ENCODE results near the gene LAMC2. TPM values are rescaled to one million over a fixed set of nuclear protein-coding genes. Genes with fewer than 3 reads are reported as not detected.

Gene LAMC2
- total and polyA plus RNA-seq, 2 of the 8 experiments (the other 6 are each of a cell fraction or from before 2014, with no cell fraction given) = 4.6 to 12.9 TPM

DNA sequence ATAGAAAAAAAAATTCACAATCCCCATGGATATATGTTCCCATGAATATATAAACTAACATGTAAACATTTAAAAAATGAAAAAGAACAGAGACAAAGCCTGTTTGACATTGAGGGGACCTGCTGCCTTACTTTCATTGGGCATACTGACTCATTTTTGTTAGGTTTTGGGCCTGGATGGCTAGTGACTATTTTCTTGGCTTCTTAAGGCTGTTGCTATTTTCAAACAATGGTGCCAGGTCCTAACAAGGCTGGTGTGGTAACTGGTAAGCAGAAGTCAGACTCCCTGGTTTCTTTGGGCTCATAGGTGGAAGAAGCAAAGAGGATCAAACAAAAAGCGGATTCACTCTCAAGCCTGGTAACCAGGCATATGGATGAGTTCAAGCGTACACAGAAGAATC lies 51.0 kb downstream of the LAMC2 start:
- Histone ChIP-seq H2BK15ac (ENCODE audit: low read length) (no peak overlapping the region), H2BK5ac (ENCODE audit: low read depth, low read length) (no peak overlapping the region), H3K4me2 (ENCODE audit: insufficient read depth in 1 of 2, low read depth in 2 of 2, low read length in 2 of 2) (no peak overlapping the region), H2AFZ (ENCODE audit: low read length) (no peak overlapping the region), H3K23ac (ENCODE audit: insufficient read length) (no peak overlapping the region), H3K79me1 (ENCODE audit: low read depth, low read length) (no peaks in the 10 kb centered on the region), H3K56ac (replicated peaks; ENCODE audit: insufficient read length, low read depth, low read length) (no peak overlapping the region), H2BK120ac (replicated peaks; ENCODE audit: low read depth, low read length) (no peak overlapping the region), H3K4me3 (ENCODE audit: extremely low read depth in 1 of 4, insufficient read depth in 2 of 4, low read depth in 3 of 4, low read length in 4 of 4) (no peak overlapping the region), H3K9me3 (ENCODE audit: insufficient read depth in 2 of 2, low read depth in 1 of 2, low read length in 1 of 2) (no peaks in the 10 kb centered on the region), H3K23me2 (ENCODE audit: low read depth, low read length) (no peaks in the 10 kb centered on the region; the same call in 1 of the 2 replicates), H3K36me3 (ENCODE audit: control insufficient read depth in 2 of 4, insufficient read depth in 4 of 4, low read length in 3 of 4) (peaks cover 0 to 3% (median 0%) of the 10 kb centered on the region in 4 experiments; a peak in 1 of 8 replicates), H2AK5ac (ENCODE audit: low read depth, low read length) (no peak overlapping the region), H3K27ac (ENCODE audit: low read depth, low read length) (no peak overlapping the region), H3K79me2 (ENCODE audit: control insufficient read depth in 1 of 2, insufficient read depth in 2 of 2, low read length in 2 of 2) (no peaks in the 10 kb centered on the region), H2BK12ac (ENCODE audit: low read depth, low read length) (no peak overlapping the region), H2BK20ac (ENCODE audit: low read length) (no peak overlapping the region), H4K91ac (replicated peaks; ENCODE audit: insufficient read length, low read length) (no peak overlapping the region), H4K8ac (ENCODE audit: extremely low read depth, insufficient read depth, low read length) (no peak overlapping the region), H3K4ac (replicated peaks; ENCODE audit: insufficient read length, low read depth, low read length) (no peak overlapping the region), H3K27me3 (replicated peaks in 1 of 4; ENCODE audit: control insufficient read depth in 3 of 4, extremely low read depth in 1 of 4, insufficient read depth in 3 of 4, low read length in 3 of 4) (no peaks in the 10 kb centered on the region), H4K20me1 (replicated peaks in 1 of 2; ENCODE audit: control insufficient read depth in 1 of 2, insufficient read depth in 2 of 2, low read length in 2 of 2) (no peaks in the 10 kb centered on the region), H4K5ac (ENCODE audit: insufficient read length, low read depth, low read length) (no peak overlapping the region), H3K18ac (ENCODE audit: extremely low read depth, low read length) (no peak overlapping the region), H3K9ac (replicated peaks in 1 of 4; ENCODE audit: extremely low read depth in 1 of 4, low read depth in 3 of 4, low read length in 3 of 4) (no peak overlapping the region), H3K4me1 (replicated peaks in 1 of 4; ENCODE audit: control insufficient read depth in 3 of 4, insufficient read depth in 4 of 4, low read length in 3 of 4) (peaks cover 7 to 12% (median 10%) of the 10 kb centered on the region in 4 experiments; a peak in 6 of 7 replicates), H3K14ac (ENCODE audit: insufficient read length) (no peak overlapping the region)
- FAIRE-seq = no peak
- no peak for DNase-seq (ENCODE audit: low read depth in 1 of 2, low spot score in 2 of 2)
- TF ChIP-seq CHD2 (IDR thresholded peaks at IDR 0.05; ENCODE audit: low read length) (no peak), NANOG (IDR thresholded peaks at IDR 0.05; ENCODE audit: insufficient read depth, low read depth, low read length, poor library complexity, severe bottlenecking) (no peak)
- TF ChIP-seq, protein P1, sequence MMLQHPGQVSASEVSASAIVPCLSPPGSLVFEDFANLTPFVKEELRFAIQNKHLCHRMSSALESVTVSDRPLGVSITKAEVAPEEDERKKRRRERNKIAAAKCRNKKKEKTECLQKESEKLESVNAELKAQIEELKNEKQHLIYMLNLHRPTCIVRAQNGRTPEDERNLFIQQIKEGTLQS (IDR thresholded peaks at IDR 0.05; ENCODE audit: insufficient read depth, low read depth, low read length) = no peak
- TF ChIP-seq, protein P2, sequence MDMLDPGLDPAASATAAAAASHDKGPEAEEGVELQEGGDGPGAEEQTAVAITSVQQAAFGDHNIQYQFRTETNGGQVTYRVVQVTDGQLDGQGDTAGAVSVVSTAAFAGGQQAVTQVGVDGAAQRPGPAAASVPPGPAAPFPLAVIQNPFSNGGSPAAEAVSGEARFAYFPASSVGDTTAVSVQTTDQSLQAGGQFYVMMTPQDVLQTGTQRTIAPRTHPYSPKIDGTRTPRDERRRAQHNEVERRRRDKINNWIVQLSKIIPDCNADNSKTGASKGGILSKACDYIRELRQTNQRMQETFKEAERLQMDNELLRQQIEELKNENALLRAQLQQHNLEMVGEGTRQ (IDR thresholded peaks at IDR 0.05; ENCODE audit: low read length) = no peak
- ChIA-PET CTCF (ENCODE audit: partially characterized antibody) (interaction anchor here (0.9 to 8.7 kb wide), 5 partner anchors 9 to 135 kb away, joined by 3 to 51 read pairs (median 3); no protein-coding TSS in a partner anchor), POLR2A (ENCODE audit: partially characterized antibody) (no interaction called here)
- WGBS, 2 experiments (ENCODE audit: extremely low coverage in 1 of 2, insufficient coverage in 1 of 2, insufficient read length in 1 of 2, insufficient replicate concordance in 2 of 2, low coverage in 1 of 2, low lambda C conversion rate in 2 of 2, missing lambda C conversion rate in 1 of 2) = 97% methylated on average over 2 of the region's 2 CpGs; no CpG with 5 or more reads in 1 of the 2 experiments
